Neural progenitor cell (in vitro differentiated cells): ENCODE data around the gene FAM111A. TPM values are rescaled to one million over a fixed set of nuclear protein-coding genes. Genes with fewer than 3 reads are reported as not detected.

Experiments
- DNase-seq: peaks from one replicate; pipeline ENCODE4 v3.0.0-alpha.2; 2016; ENCODE audit warnings: low spot score
- H2AFZ ChIP-seq: fragments of 200-600 bp; sonication (generic); replicated peaks from 2 replicates; pipeline ENCODE4 v1.6.1; 2016; ENCODE audit warnings: antibody characterized with exemption
- H3F3A ChIP-seq: fragments of 200-600 bp; sonication (generic); 2 replicates; pipeline ENCODE4 v1.6.1; 2016; ENCODE audit warnings: antibody characterized with exemption, low read depth
- H3K27ac ChIP-seq: fragments of 200-600 bp; sonication (generic); 2 replicates; pipeline ENCODE4 v1.5.1; 2016; ENCODE audit warnings: mild to moderate bottlenecking
- H3K27me3 ChIP-seq: fragments of 200-600 bp; sonication (generic); 2 replicates; pipeline ENCODE4 v1.6.1; 2016; ENCODE audit warnings: mild to moderate bottlenecking, moderate library complexity
- H3K36me3 ChIP-seq: fragments of 200-600 bp; sonication (generic); 2 replicates; pipeline ENCODE4 v1.5.1; 2016
- H3K4me1 ChIP-seq: fragments of 200-600 bp; sonication (generic); 2 replicates; pipeline ENCODE4 v1.6.1; 2016; ENCODE audit warnings: mixed run types
- H3K4me2 ChIP-seq: fragments of 200-600 bp; sonication (generic); 2 replicates; pipeline ENCODE4 v1.6.1; 2016
- H3K4me3 ChIP-seq: fragments of 200-600 bp; sonication (generic); 2 replicates; pipeline ENCODE4 v1.5.1; 2016
- H3K79me2 ChIP-seq: fragments of 200-600 bp; sonication (generic); 2 replicates; pipeline ENCODE4 v1.6.1; 2016; ENCODE audit warnings: low read depth
- H3K9ac ChIP-seq: fragments of 200-600 bp; sonication (generic); 2 replicates; pipeline ENCODE4 v1.6.1; 2016
- H3K9me3 ChIP-seq: fragments of 200-600 bp; sonication (generic); 2 replicates; pipeline ENCODE4 v1.5.1; 2016; ENCODE audit warnings: low read depth
- H4K20me1 ChIP-seq: fragments of 200-600 bp; sonication (generic); 2 replicates; pipeline ENCODE4 v1.6.1; 2016; ENCODE audit warnings: low read depth
- H3K27ac Mint-ChIP-seq: 3 replicates; pipeline ENCODE4 v1.8.0; 2021; ENCODE audit warnings: mixed read lengths
- H3K27me3 Mint-ChIP-seq: 2 replicates; pipeline ENCODE4 v1.8.0; 2022; ENCODE audit warnings: low read depth, mild to moderate bottlenecking, inconsistent platforms, moderate library complexity, mixed read lengths; ENCODE audit not compliant: insufficient read depth
- H3K36me3 Mint-ChIP-seq: 3 replicates; pipeline ENCODE4 v1.8.0; 2021; ENCODE audit warnings: mixed read lengths
- H3K4me1 Mint-ChIP-seq: 3 replicates; pipeline ENCODE4 v1.8.0; 2021; ENCODE audit warnings: mixed read lengths
- H3K4me3 Mint-ChIP-seq: 3 replicates; pipeline ENCODE4 v1.8.0; 2021; ENCODE audit warnings: mild to moderate bottlenecking, moderate library complexity, mixed read lengths
- H3K9me3 Mint-ChIP-seq: 3 replicates; pipeline ENCODE4 v1.8.0; 2020; ENCODE audit warnings: mixed read lengths
- CTCF ChIP-seq: fragments of 200-600 bp; sonication (generic); IDR thresholded peaks from 2 replicates; pipeline ENCODE4 v1.5.1; 2017; ENCODE audit warnings: antibody characterized with exemption, mild to moderate bottlenecking
- EZH2 ChIP-seq: fragments of 200-600 bp; sonication (generic); IDR thresholded peaks from 2 replicates; pipeline ENCODE4 v1.6.1; 2017; ENCODE audit warnings: antibody characterized with exemption, mild to moderate bottlenecking, moderate library complexity
- EZH2phosphoT487 ChIP-seq: fragments of 200-600 bp; sonication (generic); IDR thresholded peaks from 2 replicates; pipeline ENCODE4 v1.6.1; 2017; ENCODE audit warnings: antibody characterized with exemption
- total RNA-seq: library from RNA; depleted of rRNA; stranded (reverse); fragments of >200 nt; gene quantifications from 2 replicates; pipeline ENCODE4 v1.2.3, GENCODE V29; 2015; ENCODE audit warnings: low replicate concordance

FAM111A gene
- total RNA-seq, 1 donor from 2014 or later: 32.7 TPM

- H3K27ac Mint-ChIP-seq: no peak overlapping the region
- peaks cover 6% of the 10 kb centered on the region for H3K9me3 Mint-ChIP-seq
- no peaks in the 10 kb centered on the region for H3K27me3 ChIP-seq
- TF ChIP-seq EZH2phosphoT487 (no peak), CTCF (no peak), EZH2 (no peak)
- H3K27ac ChIP-seq: no peak overlapping the region
- H3K36me3 ChIP-seq: peaks cover 18% of the 10 kb centered on the region
- no peaks in the 10 kb centered on the region for H3K79me2 ChIP-seq
- H3K4me3 Mint-ChIP-seq: no peak overlapping the region
- H3K36me3 Mint-ChIP-seq: peaks cover 85% of the 10 kb centered on the region
- H2AFZ ChIP-seq: no peak overlapping the region
- H3K4me2 ChIP-seq: no peak overlapping the region
- H4K20me1 ChIP-seq: no peaks in the 10 kb centered on the region
- H3K9ac ChIP-seq: no peak overlapping the region
- H3K9me3 ChIP-seq: no peaks in the 10 kb centered on the region
- peaks cover 2% of the 10 kb centered on the region for H3K27me3 Mint-ChIP-seq
- DNase-seq: no peak
- peaks cover 8% of the 10 kb centered on the region for H3K4me1 Mint-ChIP-seq
- H3F3A ChIP-seq: peaks cover 15% of the 10 kb centered on the region
- H3K4me3 ChIP-seq: no peak overlapping the region
- peaks cover 17% of the 10 kb centered on the region for H3K4me1 ChIP-seq
Measured at GRCh38 chr11:59195586-59195985, 52.9 kb downstream of the FAM111A start.

GRCh38 chr11:59196777-59197176, 54.1 kb downstream of the FAM111A start:
- TF ChIP-seq EZH2phosphoT487 (no peak), EZH2 (no peak), CTCF (no peak)
- Histone ChIP-seq H3K4me1 (peaks cover 17% of the 10 kb centered on the region), H3K79me2 (no peaks in the 10 kb centered on the region), H3K36me3 (peaks cover 18% of the 10 kb centered on the region), H3K27ac (no peak overlapping the region), H4K20me1 (no peaks in the 10 kb centered on the region), H2AFZ (no peak overlapping the region), H3K4me2 (no peak overlapping the region), H3K9ac (no peak overlapping the region), H3K4me3 (no peak overlapping the region), H3F3A (peaks cover 15% of the 10 kb centered on the region), H3K9me3 (no peaks in the 10 kb centered on the region), H3K27me3 (no peaks in the 10 kb centered on the region)
- peaks cover 11% of the 10 kb centered on the region for H3K4me1 Mint-ChIP-seq
- peaks cover 6% of the 10 kb centered on the region for H3K9me3 Mint-ChIP-seq
- H3K4me3 Mint-ChIP-seq: no peak overlapping the region
- H3K27ac Mint-ChIP-seq: no peak overlapping the region
- DNase-seq: no peak
- H3K27me3 Mint-ChIP-seq: peaks cover 4% of the 10 kb centered on the region
- peaks cover 87% of the 10 kb centered on the region for H3K36me3 Mint-ChIP-seq

- H3K27ac Mint-ChIP-seq: peak overlapping the region; percentile 19
- H2AFZ ChIP-seq: no peak overlapping the region
Measured at GRCh38 chr11:59197991-59198390, 55.3 kb downstream of the FAM111A start.

More at GRCh38 chr11:59197991-59198390, 55.3 kb downstream of the FAM111A start:
- H3K4me3 Mint-ChIP-seq: no peak overlapping the region
- Histone ChIP-seq H3K4me1 (peaks cover 17% of the 10 kb centered on the region), H3K4me3 (no peak overlapping the region), H3K79me2 (no peaks in the 10 kb centered on the region), H3K27ac (peak overlapping the region; percentile 83), H3K27me3 (no peaks in the 10 kb centered on the region), H4K20me1 (no peaks in the 10 kb centered on the region), H3K36me3 (peaks cover 18% of the 10 kb centered on the region), H3K9ac (no peak overlapping the region), H3F3A (peaks cover 15% of the 10 kb centered on the region), H3K4me2 (peak overlapping the region; percentile 57), H3K9me3 (no peaks in the 10 kb centered on the region)
- TF ChIP-seq EZH2phosphoT487 (no peak), CTCF (no peak), EZH2 (no peak)
- H3K36me3 Mint-ChIP-seq: peaks cover 88% of the 10 kb centered on the region
- H3K9me3 Mint-ChIP-seq: peaks cover 6% of the 10 kb centered on the region
- DNase-seq: no peak
- H3K4me1 Mint-ChIP-seq: peaks cover 13% of the 10 kb centered on the region
- H3K27me3 Mint-ChIP-seq: peaks cover 4% of the 10 kb centered on the region
